MCF 10A (cell line): ENCODE measurements around the gene PARP2. TPM values are rescaled to one million over a fixed set of nuclear protein-coding genes. Genes with fewer than 3 reads are reported as not detected.
A peak's percentile ranks its signal among the peaks of the same experiment; 100 is the strongest.
"Not testable (repeated sequence)": the region's sequence is repeated elsewhere in the genome, so short reads cannot be mapped to it uniquely, and the experiment has no call there.

ENCODE experiments used
- BruUV-seq: library from RNA; stranded (reverse); fragments of 400-500 nt; replicated peaks from 2 replicates; lab custom pipeline; 2021; lab: Mats Ljungman, UMichigan
- CTCF ChIA-PET: fragments of 300-600 bp; sonication (Branson Sonifier 250); formaldehyde crosslinking; extraction: SDS; loops from one replicate; lab custom pipeline; 2021; ENCODE audit warnings: antibody characterized with exemption, inconsistent platforms; lab: Yijun Ruan, JAX
- POLR2A ChIA-PET: fragments of 300-600, 350-650 bp; sonication (Branson Sonifier 250); formaldehyde crosslinking; extraction: SDS; loops from one replicate; lab custom pipeline; 2020; ENCODE audit warnings: antibody characterized with exemption, inconsistent platforms; lab: Yijun Ruan, JAX
- DNase-seq: peaks from one replicate; pipeline ENCODE4 v3.0.0-alpha.2; 2018; ENCODE audit not compliant: unreplicated experiment
- H3K27ac Mint-ChIP-seq: one replicate; pipeline ENCODE4 v1.8.0; 2022; ENCODE audit warnings: mild to moderate bottlenecking, low read depth, mixed read lengths; ENCODE audit not compliant: unreplicated experiment
- H3K27me3 Mint-ChIP-seq: one replicate; pipeline ENCODE4 v1.8.0; 2022; ENCODE audit warnings: mixed read lengths; ENCODE audit not compliant: insufficient read depth, unreplicated experiment
- H3K36me3 Mint-ChIP-seq: one replicate; pipeline ENCODE4 v1.8.0; 2022; ENCODE audit warnings: mild to moderate bottlenecking, moderate library complexity, mixed read lengths; ENCODE audit not compliant: insufficient read depth, unreplicated experiment
- H3K4me1 Mint-ChIP-seq: one replicate; pipeline ENCODE4 v1.8.0; 2022; ENCODE audit warnings: mixed read lengths; ENCODE audit not compliant: insufficient read depth, unreplicated experiment
- H3K4me3 Mint-ChIP-seq: one replicate; pipeline ENCODE4 v1.8.0; 2022; ENCODE audit warnings: mild to moderate bottlenecking, moderate library complexity, mixed read lengths; ENCODE audit not compliant: unreplicated experiment
- H3K9me3 Mint-ChIP-seq: one replicate; pipeline ENCODE4 v1.8.0; 2022; ENCODE audit warnings: mixed read lengths; ENCODE audit not compliant: unreplicated experiment
- CTCF ChIP-seq: fragments of 200-600 bp; IDR thresholded peaks from one replicate; pipeline ENCODE4 v1.8.0; 2022; ENCODE audit warnings: antibody characterized with exemption, mild to moderate bottlenecking; ENCODE audit not compliant: unreplicated experiment
- intact Hi-C: fragments of 100-400 bp; cut with micrococcal nuclease; formaldehyde crosslinking; loops from 2 replicates; pipeline ENCODE4 v1.14.1; 2022
- total RNA-seq: library from RNA; stranded (reverse); gene quantifications from 2 replicates; pipeline ENCODE4 v1.2.3, GENCODE V29; 2022

PARP2 gene
- total RNA-seq, 1 experiment from 2014 or later: 33.4 TPM

- POLR2A ChIA-PET: interaction anchor here (0.6 to 9.8 kb wide), 11 partner anchors 9 to 351 kb away, joined by 3 to 205 read pairs (median 5); partner anchors contain the start of genes APEX1, OSGEP, PARP2 and PIP4P1
- H3K4me3 Mint-ChIP-seq: peak overlapping the region; percentile 93
- no peaks in the 10 kb centered on the region for H3K27me3 Mint-ChIP-seq
- no peak for TF ChIP-seq CTCF
- H3K36me3 Mint-ChIP-seq: peaks cover 8% of the 10 kb centered on the region
- no peak for DNase-seq
- BruUV-seq: no TSS peak
- peak overlapping the region; percentile 94 for H3K27ac Mint-ChIP-seq
- intact Hi-C loops: loop anchor here (2.0 kb wide), 1 partner anchor 127 kb away; the partner anchor contains the start of gene PIP4P1
- H3K9me3 Mint-ChIP-seq: no peaks in the 10 kb centered on the region
- H3K4me1 Mint-ChIP-seq: peaks cover 25% of the 10 kb centered on the region
- CTCF ChIA-PET: interaction anchor here (0.6 to 9.9 kb wide), 6 partner anchors 9 to 523 kb away, joined by 3 to 152 read pairs (median 3); partner anchors contain the start of gene PARP2
Observed at GRCh38 chr14:20333494-20333841, 10.0 kb upstream of the PARP2 start.

- Mint-ChIP-seq H3K4me3 (no peak overlapping the region), H3K9me3 (no peaks in the 10 kb centered on the region), H3K4me1 (peaks cover 25% of the 10 kb centered on the region), H3K36me3 (peaks cover 8% of the 10 kb centered on the region), H3K27me3 (no peaks in the 10 kb centered on the region), H3K27ac (no peak overlapping the region)
- ChIA-PET CTCF (interaction anchor here (0.8 to 9.9 kb wide), 5 partner anchors 9 to 364 kb away, joined by 3 to 152 read pairs (median 3); partner anchors contain the start of gene PARP2), POLR2A (interaction anchor here (0.6 to 9.8 kb wide), 10 partner anchors 9 to 350 kb away, joined by 3 to 205 read pairs (median 4); partner anchors contain the start of genes APEX1, OSGEP, PARP2 and PIP4P1)
- BruUV-seq: no TSS peak
- no peak for DNase-seq
- intact Hi-C loops: no loop called here
- no peak for TF ChIP-seq CTCF
Observed at GRCh38 chr14:20334017-20334416, 9.4 kb upstream of the PARP2 start.

- not testable (repeated sequence) for H3K9me3 Mint-ChIP-seq, H3K27me3 Mint-ChIP-seq, H3K4me1 Mint-ChIP-seq, H3K4me3 Mint-ChIP-seq, H3K27ac Mint-ChIP-seq, BruUV-seq, DNase-seq
- CTCF ChIA-PET: interaction anchor here (0.7 to 8.8 kb wide), 10 partner anchors 8 to 630 kb away, joined by 3 to 57 read pairs (median 4); partner anchors contain the start of genes CCNB1IP1 and TTC5
- intact Hi-C loops: loop anchor here (5.0 kb wide), 1 partner anchor 71 kb away; the partner anchor contains the start of gene TEP1
- POLR2A ChIA-PET: interaction anchor here (1.0 to 4.3 kb wide), 8 partner anchors 11 to 342 kb away, joined by 3 to 205 read pairs (median 24); partner anchors contain the start of genes APEX1, CCNB1IP1, OSGEP and PNP
- H3K36me3 Mint-ChIP-seq: peaks cover 15% of the 10 kb centered on the region
Observed at GRCh38 chr14:20341032-20341431, 2.4 kb upstream of the PARP2 start.

- BruUV-seq: no TSS peak
- Mint-ChIP-seq H3K27me3 (no peaks in the 10 kb centered on the region), H3K36me3 (peaks cover 21% of the 10 kb centered on the region), H3K4me1 (peaks cover 7% of the 10 kb centered on the region), H3K27ac (peak overlapping the region; percentile 92), H3K4me3 (peak overlapping the region; percentile 78), H3K9me3 (no peaks in the 10 kb centered on the region)
- ChIA-PET CTCF (interaction anchor here (0.6 to 8.8 kb wide), 13 partner anchors 9 to 722 kb away, joined by 3 to 57 read pairs (median 4); partner anchors contain the start of genes CCNB1IP1 and TTC5), POLR2A (interaction anchor here (0.9 to 4.3 kb wide), 9 partner anchors 12 to 341 kb away, joined by 3 to 205 read pairs (median 22); partner anchors contain the start of genes APEX1, CCNB1IP1, OSGEP and PIP4P1)
- no peak for DNase-seq
- TF ChIP-seq CTCF: no peak
- intact Hi-C loops: loop anchor here (2.0 to 5.0 kb wide), 3 partner anchors 71 to 341 kb away; partner anchors contain the start of gene TEP1
Observed at GRCh38 chr14:20341646-20342045, 1.8 kb upstream of the PARP2 start.
